Heart left ventricle (tissue), 13 donors: ENCODE measurements around the gene NUDT8.

Source experiments
- CTCF ChIP-seq, 12 donors: fragments of 200-600 bp; sonication (generic) in 4 of 12; IDR thresholded peaks; one replicate each; pipeline versions ENCODE4 v1.5.0 to v1.8.0; 2018 to 2022; ENCODE audit warnings: antibody characterized with exemption in 12 of 12, mild to moderate bottlenecking in 5 of 12
- POLR2A ChIP-seq, 2 donors: fragments of 450-650 bp; IDR thresholded peaks; one replicate each; pipeline ENCODE4 v1.6.1; 2017; ENCODE audit warnings: antibody characterized with exemption in 2 of 2, mild to moderate bottlenecking in 2 of 2, moderate library complexity in 2 of 2
- donor health status: ischemic (EF 13 %, LVEDD 7.1; RV severe dilation, severe dysfunction).
- donor health status: DM: no; HTN: yes; CAD: no.
- donor health status: DM: no; HTN: no; CAD: no.
- donor health status: ischemic (EF 25% LVEDD 6.9; RV normal size, moderate dysfunction).
- donor health status: ischemic (EF 25% LVEDD 5.7; RV mildly dilated, moderate dysfunction).
- donor health status: ischemic (EF 35%, LVEDD 5.7; RV mildly dilated, moderate dysfunction).
- donor health status: nonischemic (EF 11% LVEDD 7.7; RV severe dilation, severe dysfunction).
- donor health status: DM: yes; HTN: yes; CAD: no.
- donor health status: PGD.
- donor health status: ischemic (EF 29% LVEDD 5.4; RV normal size, mild dysfunction).
- donor health status: nonischemic (EF 23%, LVEDD 6.1; RV moderate dilation, normal function).

- TF ChIP-seq CTCF (IDR thresholded peaks at IDR 0.05) (no peak), POLR2A (IDR thresholded peaks at IDR 0.05) (no peak)
Observed at GRCh38 chr11:67638535-67639437, 9.0 kb upstream of the NUDT8 start.
